Activated B cell treated with CpG ODN at 0.5 μM for 24 hours (primary cell): ENCODE measurements around the gene RTEL1. TPM values are rescaled to one million over a fixed set of nuclear protein-coding genes. Genes with fewer than 3 reads are reported as not detected.

ENCODE experiments used
- ATAC-seq: fragments of 200-7000 bp; cut with Tn5 transposase; one replicate; pipeline ENCODE4 v1.10.0; 2021; ENCODE audit warnings: low read depth, mild to moderate bottlenecking, moderate library complexity
- CTCF ChIA-PET: fragments of 350-600 bp; sonication (Branson Sonifier 250); formaldehyde crosslinking; loops from one replicate; lab custom pipeline; 2021; ENCODE audit warnings: antibody characterized with exemption; lab: Charles Lee
- POLR2A ChIA-PET: fragments of 350-600 bp; sonication (Branson Sonifier 250); formaldehyde crosslinking; loops from one replicate; lab custom pipeline; 2021; ENCODE audit warnings: antibody characterized with exemption; lab: Charles Lee
- DNase-seq: peaks from one replicate; pipeline ENCODE4 v3.0.0; 2022
- H3K27ac Mint-ChIP-seq: one replicate; pipeline ENCODE4 v1.8.0; 2020; ENCODE audit warnings: mixed read lengths
- H3K27me3 Mint-ChIP-seq: one replicate; pipeline ENCODE4 v1.8.0; 2021; ENCODE audit warnings: mixed read lengths
- H3K36me3 Mint-ChIP-seq: one replicate; pipeline ENCODE4 v1.8.0; 2021; ENCODE audit warnings: low read depth, mixed read lengths
- H3K4me1 Mint-ChIP-seq: one replicate; pipeline ENCODE4 v1.8.0; 2021; ENCODE audit warnings: mixed read lengths
- H3K4me3 Mint-ChIP-seq: one replicate; pipeline ENCODE4 v1.8.0; 2020; ENCODE audit warnings: mild to moderate bottlenecking, mixed read lengths
- H3K9me3 Mint-ChIP-seq: one replicate; pipeline ENCODE4 v1.8.0; 2020; ENCODE audit warnings: mixed read lengths
- CTCF ChIP-seq: fragments of 200-600 bp; IDR thresholded peaks from one replicate; pipeline ENCODE4 v1.8.0; 2022; ENCODE audit warnings: antibody characterized with exemption, mild to moderate bottlenecking
- intact Hi-C: fragments of 100-400 bp; cut with micrococcal nuclease; formaldehyde crosslinking; loops from one replicate; pipeline ENCODE4 v1.15.1; 2024
- total RNA-seq: library from RNA; stranded (reverse); gene quantifications from 2 replicates; pipeline ENCODE4 v1.2.3, GENCODE V29; 2022

The RTEL1 gene
- total RNA-seq, 1 donor from 2014 or later: 33.8 TPM

GRCh38 chr20:63735859-63736718 is 78.0 kb downstream of the RTEL1 start, which contains the start of gene LIME1:
LIME1 (plus strand) TSS chr20:63736664; CDS start chr20:63737550, 886 bp downstream.
- CTCF ChIA-PET: interaction anchor here (0.9 to 1.6 kb wide), 3 partner anchors 29 to 199 kb away, joined by 3 to 8 read pairs (median 3); partner anchors contain the start of genes ARFRP1, PTK6 and ZGPAT
- intact Hi-C loops: loop anchor here (5.0 to 10.0 kb wide), 5 partner anchors 39 to 199 kb away; partner anchors contain the start of genes FNDC11, GMEB2, PTK6 and RTEL1

DNA sequence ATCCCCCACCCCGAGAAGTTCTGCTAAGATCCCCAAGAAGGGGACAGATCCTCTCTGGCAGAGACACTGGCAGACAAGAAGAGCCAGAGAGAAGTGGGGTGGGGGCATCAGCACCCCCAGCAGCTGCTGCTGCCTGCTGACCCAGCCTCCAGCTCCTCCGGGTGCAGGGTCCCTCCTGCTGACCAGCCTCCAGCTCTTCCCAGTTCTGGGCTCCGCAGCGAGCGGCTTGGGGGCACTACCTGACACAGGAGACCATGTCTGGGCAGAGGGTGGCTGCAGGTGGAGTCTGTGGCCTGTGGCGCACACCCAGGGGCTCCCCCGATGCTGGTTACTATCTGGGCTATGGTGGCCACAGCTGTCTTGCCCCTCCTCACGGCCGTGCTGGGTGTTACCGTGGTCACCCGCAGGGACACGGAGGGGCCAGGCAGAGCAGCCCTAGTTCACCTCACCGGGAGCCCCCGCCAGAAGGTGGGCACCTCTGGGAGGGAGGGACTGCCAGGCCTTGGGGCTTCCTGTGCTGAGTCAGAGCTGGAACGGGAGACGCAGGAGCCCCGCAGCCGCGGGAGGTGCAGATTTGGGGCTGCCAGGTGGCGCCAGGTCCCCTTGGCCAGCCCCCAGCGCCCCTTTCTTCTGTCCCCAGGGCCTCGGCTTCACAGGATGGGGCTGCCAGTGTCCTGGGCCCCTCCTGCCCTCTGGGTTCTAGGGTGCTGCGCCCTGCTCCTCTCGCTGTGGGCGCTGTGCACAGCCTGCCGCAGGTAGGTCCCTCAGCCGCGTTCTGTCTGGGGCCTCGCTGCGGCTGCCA is 79.0 kb downstream of the RTEL1 start:
- POLR2A ChIA-PET: interaction anchor here (0.8 to 3.0 kb wide), 8 partner anchors 29 to 342 kb away, joined by 3 to 36 read pairs (median 5); partner anchors contain the start of genes ARFRP1, GMEB2, PPDPF and RGS19
- ATAC-seq (peak; percentile 14), DNase-seq (peak; percentile 58)
- CTCF ChIA-PET: interaction anchor here (1.0 to 1.6 kb wide), 3 partner anchors 30 to 95 kb away, joined by 3 to 8 read pairs (median 3); partner anchors contain the start of genes ARFRP1 and ZGPAT
- Mint-ChIP-seq H3K36me3 (peaks cover 23% of the 10 kb centered on the region), H3K27ac (peak overlapping the region; percentile 77), H3K4me3 (peak overlapping the region; percentile 73), H3K27me3 (no peaks in the 10 kb centered on the region), H3K4me1 (peaks cover 30% of the 10 kb centered on the region), H3K9me3 (no peaks in the 10 kb centered on the region)
- no peak for TF ChIP-seq CTCF
- intact Hi-C loops: loop anchor here (1.0 to 10.0 kb wide), 6 partner anchors 40 to 200 kb away; partner anchors contain the start of genes FNDC11, GMEB2, PTK6 and RTEL1

More at GRCh38 chr20:63735859-63736718, 78.0 kb downstream of the RTEL1 start, which contains the start of gene LIME1:
- ATAC-seq: peak; percentile 52
- DNase-seq: peak; percentile 52
- Mint-ChIP-seq H3K27me3 (no peaks in the 10 kb centered on the region), H3K36me3 (peaks cover 23% of the 10 kb centered on the region), H3K27ac (peak within 1 kb of the TSS; percentile 77), H3K4me3 (peak within 1 kb of the TSS; percentile 73), H3K4me1 (peaks cover 28% of the 10 kb centered on the region), H3K9me3 (no peaks in the 10 kb centered on the region)
- POLR2A ChIA-PET: interaction anchor here (0.7 to 3.0 kb wide), 9 partner anchors 28 to 343 kb away, joined by 3 to 36 read pairs (median 3); partner anchors contain the start of genes ARFRP1, HELZ2, PPDPF and RGS19
- no peak for TF ChIP-seq CTCF

- Mint-ChIP-seq H3K27me3 (no peaks in the 10 kb centered on the region), H3K27ac (no peak overlapping the region), H3K4me3 (no peak overlapping the region), H3K4me1 (peaks cover 30% of the 10 kb centered on the region), H3K9me3 (no peaks in the 10 kb centered on the region), H3K36me3 (peaks cover 23% of the 10 kb centered on the region)
- CTCF ChIA-PET: interaction anchor here (1.2 to 1.6 kb wide), 2 partner anchors 30 to 96 kb away, joined by 3 to 8 read pairs; partner anchors contain the start of genes ARFRP1 and ZGPAT
- POLR2A ChIA-PET: interaction anchor here (0.8 to 3.0 kb wide), 6 partner anchors 30 to 215 kb away, joined by 3 to 36 read pairs (median 6); partner anchors contain the start of genes ARFRP1, GMEB2, RTEL1 and TPD52L2
- TF ChIP-seq CTCF: no peak
- peak; percentile 1 for ATAC-seq
- intact Hi-C loops: loop anchor here (1.0 to 10.0 kb wide), 6 partner anchors 40 to 200 kb away; partner anchors contain the start of genes FNDC11, GMEB2, PTK6 and RTEL1
- DNase-seq: no peak
Observed at GRCh38 chr20:63737695-63737944, 79.5 kb downstream of the RTEL1 start.

DNA sequence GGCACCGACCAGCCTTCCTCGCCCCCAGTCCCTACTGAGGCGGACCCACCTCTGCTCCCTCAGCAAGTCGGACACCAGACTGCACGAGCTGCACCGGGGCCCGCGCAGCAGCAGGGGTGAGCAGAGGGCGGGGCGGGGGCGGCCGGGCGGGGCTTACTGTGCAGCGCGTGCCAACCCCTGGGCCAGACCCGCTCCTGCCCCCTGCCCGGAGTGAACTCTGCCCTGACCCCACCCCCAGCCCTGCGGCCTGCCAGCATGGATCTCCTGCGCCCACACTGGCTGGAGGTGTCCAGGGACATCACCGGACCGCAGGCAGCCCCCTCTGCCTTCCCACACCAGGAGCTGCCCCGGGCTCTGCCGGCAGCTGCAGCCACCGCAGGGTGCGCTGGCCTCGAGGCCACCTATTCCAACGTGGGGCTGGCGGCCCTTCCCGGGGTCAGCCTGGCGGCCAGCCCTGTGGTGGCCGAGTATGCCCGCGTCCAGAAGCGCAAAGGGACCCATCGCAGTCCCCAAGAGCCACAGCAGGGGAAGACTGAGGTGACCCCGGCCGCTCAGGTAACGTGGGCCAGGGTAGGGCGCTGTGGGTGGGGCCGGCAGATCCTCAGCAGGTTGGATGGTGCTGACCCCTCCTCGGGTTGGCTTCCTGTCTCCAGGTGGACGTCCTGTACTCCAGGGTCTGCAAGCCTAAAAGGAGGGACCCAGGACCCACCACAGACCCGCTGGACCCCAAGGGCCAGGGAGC is 80.0 kb downstream of the RTEL1 start:
- no peaks in the 10 kb centered on the region for H3K9me3 Mint-ChIP-seq
- peaks cover 23% of the 10 kb centered on the region for H3K36me3 Mint-ChIP-seq
- ChIA-PET CTCF (interaction anchor here (1.2 kb wide), 1 partner anchor 96 kb away, joined by 3 read pairs; no protein-coding TSS in a partner anchor), POLR2A (interaction anchor here (0.8 to 3.0 kb wide), 8 partner anchors 30 to 217 kb away, joined by 3 to 36 read pairs (median 5); partner anchors contain the start of genes ARFRP1, HELZ2, PPDPF and TPD52L2)
- no peak overlapping the region for H3K27ac Mint-ChIP-seq
- intact Hi-C loops: loop anchor here (1.0 to 10.0 kb wide), 7 partner anchors 31 to 201 kb away; partner anchors contain the start of genes ARFRP1, FNDC11, GMEB2 and PTK6
- TF ChIP-seq CTCF: no peak
- peak; percentile 14 for ATAC-seq
- H3K4me1 Mint-ChIP-seq: peaks cover 30% of the 10 kb centered on the region
- no peaks in the 10 kb centered on the region for H3K27me3 Mint-ChIP-seq
- H3K4me3 Mint-ChIP-seq: peak overlapping the region; percentile 44
- DNase-seq: peak; percentile 47
